Cardiac fibroblast (primary cell): ENCODE results near the gene ANGEL1.

Experiments used
- DNase-seq, 2 donors: peaks; one replicate each; pipeline versions ENCODE4 v3.0.0 to v3.0.0-alpha.2; 2010; ENCODE audit warnings: low read depth in 2 of 2
- H3K4me3 ChIP-seq, 2 donors: replicated peaks in 1 of 2; 1 replicate in 1 of 2; 2 replicates in 1 of 2; pipeline ENCODE4 v1.5.1; 2011; ENCODE audit warnings: low read depth in 2 of 2, low read length in 2 of 2, mild to moderate bottlenecking in 2 of 2, moderate library complexity in 1 of 2
- CTCF ChIP-seq: IDR thresholded peaks from one replicate; pipeline ENCODE4 v1.5.1; 2011; ENCODE audit warnings: low read depth, mild to moderate bottlenecking, low read length, inconsistent platforms

ANGEL1 gene

GRCh38 chr14:76780360-76780759 is 32.3 kb downstream of the ANGEL1 start:
- no peak for TF ChIP-seq CTCF
- no peak overlapping the region for H3K4me3 ChIP-seq
- no peak for DNase-seq

GRCh38 chr14:76780058-76780345 is 32.7 kb downstream of the ANGEL1 start:
- no peak overlapping the region for H3K4me3 ChIP-seq
- DNase-seq, result no peak
- no peak for TF ChIP-seq CTCF

DNA sequence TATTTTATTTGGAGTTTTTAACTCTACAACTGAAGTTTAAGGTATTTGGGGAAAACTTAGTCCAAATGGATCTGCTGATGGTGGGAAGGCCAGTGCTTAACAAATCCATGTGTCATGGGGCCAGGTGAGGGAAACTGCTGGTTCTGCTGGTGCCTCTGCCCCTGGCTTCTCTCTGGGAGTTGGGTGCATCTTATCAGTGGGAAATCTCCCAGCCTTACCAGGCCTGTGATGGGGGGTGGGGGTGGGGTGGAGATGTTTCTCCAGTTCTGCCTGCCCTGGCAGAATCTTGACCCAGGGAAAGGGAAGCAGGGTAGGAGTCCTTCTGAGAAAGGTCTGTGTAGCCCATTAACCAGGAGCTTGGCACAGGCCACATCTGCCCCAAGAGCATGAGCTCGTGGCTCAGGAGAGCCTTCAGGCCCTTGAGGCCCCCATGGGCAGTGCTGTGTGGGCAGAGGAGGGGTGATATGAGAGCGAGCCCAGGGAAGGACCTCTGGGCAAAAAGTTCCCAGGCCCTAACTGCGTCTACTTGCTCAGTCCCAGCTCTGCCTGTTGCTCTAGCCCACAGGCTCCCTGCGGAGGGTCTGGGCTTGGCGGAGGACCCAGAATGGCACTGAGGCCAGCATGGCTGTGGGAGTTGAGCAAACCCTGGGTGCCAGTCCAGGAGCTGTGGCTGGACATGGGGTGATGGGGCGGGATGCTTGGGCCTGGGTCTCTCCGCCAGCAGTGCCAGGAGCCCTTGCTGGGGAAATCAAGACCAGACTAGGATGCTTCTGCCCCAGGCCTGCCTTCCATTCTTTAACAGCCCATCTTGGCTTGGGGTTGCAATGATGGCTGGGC is 33.2 kb downstream of the ANGEL1 start:
- no peak for TF ChIP-seq CTCF
- no peak for DNase-seq

GRCh38 chr14:76778546-76779215 is 34.0 kb downstream of the ANGEL1 start:
- DNase-seq, result no peak
- no peak for TF ChIP-seq CTCF

More for the DNA sequence above, 33.2 kb downstream of the ANGEL1 start:
- H3K4me3 ChIP-seq, result no peak overlapping the region

DNA sequence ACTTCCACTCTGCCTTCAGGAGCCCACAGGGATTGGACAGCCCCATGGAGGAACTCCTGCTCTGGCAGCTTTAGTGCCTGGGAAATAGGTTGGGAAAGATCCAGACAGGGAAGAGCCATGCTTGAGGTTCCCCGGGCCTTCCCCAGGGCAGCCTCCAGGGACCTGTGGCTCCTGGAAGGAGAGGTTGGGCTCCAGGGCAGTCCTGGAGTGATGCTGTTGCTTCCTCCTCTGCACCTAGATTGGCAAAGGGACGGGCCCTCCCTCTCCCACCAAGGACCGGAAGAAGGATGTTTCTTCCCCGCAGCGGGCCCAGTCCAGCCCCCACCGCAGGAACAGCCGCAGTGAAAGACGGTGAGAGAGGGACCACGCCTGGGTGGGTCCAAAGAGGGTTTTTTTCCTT is 35.0 kb downstream of the ANGEL1 start:
- no peak for TF ChIP-seq CTCF
- no peak overlapping the region for H3K4me3 ChIP-seq
- no peak for DNase-seq

More at GRCh38 chr14:76778546-76779215, 34.0 kb downstream of the ANGEL1 start:
- H3K4me3 ChIP-seq, result no peak overlapping the region

- DNase-seq, result no peak
- no peak overlapping the region for H3K4me3 ChIP-seq
- no peak for TF ChIP-seq CTCF
Measured at GRCh38 chr14:76776428-76777251, 36.0 kb downstream of the ANGEL1 start.
